Heart right ventricle (tissue), 16 donors: ENCODE results near the gene GPRC5C. TPM values are rescaled to one million over a fixed set of nuclear protein-coding genes. Genes with fewer than 3 reads are reported as not detected.

Source experiments
- ATAC-seq, 8 donors: fragments of 200-7000 bp; cut with Tn5 transposase; one replicate each; pipeline ENCODE4 v1.9.1; 2020; ENCODE audit warnings: mild to moderate bottlenecking in 8 of 8, moderate library complexity in 8 of 8, moderate number of reproducible peaks in 1 of 8
- DNase-seq, 2 donors: peaks; one replicate each; pipeline ENCODE4 v3.0.0-alpha.2; 2020
- H3K27ac ChIP-seq, 10 donors: fragments of 200-600 bp; sonication (generic) in 2 of 10; one replicate each; pipeline versions ENCODE4 v1.5.0 to v1.8.0; 2020 to 2022; ENCODE audit warnings: mild to moderate bottlenecking in 3 of 10
- H3K27me3 ChIP-seq, 7 donors: fragments of 200-600 bp; one replicate each; pipeline ENCODE4 v1.8.0; 2021 to 2022; ENCODE audit warnings: mild to moderate bottlenecking in 2 of 7
- H3K36me3 ChIP-seq, 9 donors: fragments of 200-600 bp; sonication (generic) in 1 of 9; one replicate each; pipeline versions ENCODE4 v1.5.0 to v1.8.0; 2020 to 2022; ENCODE audit warnings: mild to moderate bottlenecking in 2 of 9
- H3K4me1 ChIP-seq, 9 donors: fragments of 200-600 bp; sonication (generic) in 1 of 9; one replicate each; pipeline versions ENCODE4 v1.5.0 to v1.8.0; 2020 to 2022; ENCODE audit warnings: mild to moderate bottlenecking in 4 of 9
- H3K4me3 ChIP-seq, 10 donors: fragments of 200-600 bp; sonication (generic) in 2 of 10; one replicate each; pipeline versions ENCODE4 v1.5.0 to v1.8.0; 2020 to 2022; ENCODE audit warnings: mild to moderate bottlenecking in 7 of 10, moderate library complexity in 2 of 10
- H3K9me3 ChIP-seq, 11 donors: fragments of 200-600 bp in 10 of 11; sonication (generic) in 2 of 11; one replicate each; pipeline versions ENCODE4 v1.5.0 to v1.8.0; 2013 to 2022; ENCODE audit warnings: mild to moderate bottlenecking in 2 of 11, control low read depth in 1 of 11, moderate library complexity in 1 of 11
- WGBS, 2 donors: extraction: QIAGEN DNeasy Blood & Tissue Kit; methylation state at CpG; one replicate each; pipeline ENCODE4 v1.1.7; 2013; ENCODE audit warnings: inconsistent platforms in 1 of 2; 5-methylcytosine and 5-hydroxymethylcytosine counted together
- intact Hi-C, 10 donors: fragments of 100-400 bp; cut with DNase I; formaldehyde crosslinking; loops; one replicate each; pipeline versions ENCODE4 v1.11.1 to v1.14.2; 2022
- long read RNA-seq, 3 donors: library from polyadenylated mRNA; unstranded; transcript quantifications; one replicate each; pipeline ENCODE4 v2.0.0, GENCODE V29; 2020 to 2021
- polyA plus RNA-seq, 2 donors: library from polyadenylated mRNA; stranded (reverse); fragments of 200-250 nt; gene quantifications; one replicate each; pipeline ENCODE4 v1.2.3, GENCODE V29; 2013
- total RNA-seq, 10 donors: library from RNA; stranded (reverse); fragmentation: NEBNext Ultra II Directional in 3 of 10; extraction: Animal tissue kit (Norgen Biotek cat#: 25700) in 3 of 10; gene quantifications; one replicate each; pipeline versions ENCODE4 v1.2.1 to v1.2.4, GENCODE V29; 2021 to 2023
- TF ChIP-seq, protein P1 (sequence below), 9 donors: fragments of 200-600 bp; sonication (generic) in 2 of 9; IDR thresholded peaks; one replicate each; pipeline versions ENCODE4 v1.5.0 to v1.8.0; 2021 to 2022; ENCODE audit warnings: antibody characterized with exemption in 9 of 9, mild to moderate bottlenecking in 5 of 9, moderate library complexity in 1 of 9
- donor health status: Arrhythmogenic right ventricular cardiomyopathy.
- donor health status: ischemic (EF 13 %, LVEDD 7.1; RV severe dilation, severe dysfunction).
- donor health status: healthy with polysubstance abuse.
- donor health status: DM: no; HTN: yes; CAD: no.
- donor health status: DM: no; HTN: no; CAD: no.
- donor health status: ischemic (EF 25% LVEDD 6.9; RV normal size, moderate dysfunction).
- donor health status: ischemic (EF 25% LVEDD 5.7; RV mildly dilated, moderate dysfunction).
- donor health status: healthy.
- donor health status: DM: yes; HTN: yes; CAD: no.
- donor health status: Ischemic cardiomyopathy.
- donor health status: ischemic (EF 35%, LVEDD 5.7; RV mildly dilated, moderate dysfunction).
- donor health status: nonischemic (EF 11% LVEDD 7.7; RV severe dilation, severe dysfunction).
- donor health status: DM: yes; HTN: yes; CAD: no.
- donor health status: PGD.
- donor health status: ischemic (EF 29% LVEDD 5.4; RV normal size, mild dysfunction).
- donor health status: nonischemic (EF 23%, LVEDD 6.1; RV moderate dilation, normal function).

The GPRC5C gene, protein sequence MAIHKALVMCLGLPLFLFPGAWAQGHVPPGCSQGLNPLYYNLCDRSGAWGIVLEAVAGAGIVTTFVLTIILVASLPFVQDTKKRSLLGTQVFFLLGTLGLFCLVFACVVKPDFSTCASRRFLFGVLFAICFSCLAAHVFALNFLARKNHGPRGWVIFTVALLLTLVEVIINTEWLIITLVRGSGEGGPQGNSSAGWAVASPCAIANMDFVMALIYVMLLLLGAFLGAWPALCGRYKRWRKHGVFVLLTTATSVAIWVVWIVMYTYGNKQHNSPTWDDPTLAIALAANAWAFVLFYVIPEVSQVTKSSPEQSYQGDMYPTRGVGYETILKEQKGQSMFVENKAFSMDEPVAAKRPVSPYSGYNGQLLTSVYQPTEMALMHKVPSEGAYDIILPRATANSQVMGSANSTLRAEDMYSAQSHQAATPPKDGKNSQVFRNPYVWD
- total RNA-seq (10 to 100 TPM; 28.0 to 41.0 (median 32.5) TPM), polyA plus RNA-seq (10 to 100 TPM; 29.5 to 38.2 TPM)
- long read RNA-seq, donor 1, transcript GPRC5C-202 (4 exons, 2,988 nt): major isoform, 23 of 51 reads
- long read RNA-seq, donor 1, partial matches to known transcripts: 23 of 51 reads
- long read RNA-seq, donor 1, other reads (novel, unspliced or antisense): 5 of 51 reads
- long read RNA-seq, donor 2, transcript GPRC5C-202 (4 exons, 2,988 nt): major isoform, 20 of 34 reads
- long read RNA-seq, donor 2, partial matches to known transcripts: 10 of 34 reads
- long read RNA-seq, donor 2, other reads (novel, unspliced or antisense): 3 of 34 reads
- long read RNA-seq, donor 3, transcript GPRC5C-202 (4 exons, 2,988 nt): major isoform, 42 of 76 reads
- long read RNA-seq, donor 3, partial matches to known transcripts: 20 of 76 reads
- long read RNA-seq, donor 3, other reads (novel, unspliced or antisense): 13 of 76 reads

DNA sequence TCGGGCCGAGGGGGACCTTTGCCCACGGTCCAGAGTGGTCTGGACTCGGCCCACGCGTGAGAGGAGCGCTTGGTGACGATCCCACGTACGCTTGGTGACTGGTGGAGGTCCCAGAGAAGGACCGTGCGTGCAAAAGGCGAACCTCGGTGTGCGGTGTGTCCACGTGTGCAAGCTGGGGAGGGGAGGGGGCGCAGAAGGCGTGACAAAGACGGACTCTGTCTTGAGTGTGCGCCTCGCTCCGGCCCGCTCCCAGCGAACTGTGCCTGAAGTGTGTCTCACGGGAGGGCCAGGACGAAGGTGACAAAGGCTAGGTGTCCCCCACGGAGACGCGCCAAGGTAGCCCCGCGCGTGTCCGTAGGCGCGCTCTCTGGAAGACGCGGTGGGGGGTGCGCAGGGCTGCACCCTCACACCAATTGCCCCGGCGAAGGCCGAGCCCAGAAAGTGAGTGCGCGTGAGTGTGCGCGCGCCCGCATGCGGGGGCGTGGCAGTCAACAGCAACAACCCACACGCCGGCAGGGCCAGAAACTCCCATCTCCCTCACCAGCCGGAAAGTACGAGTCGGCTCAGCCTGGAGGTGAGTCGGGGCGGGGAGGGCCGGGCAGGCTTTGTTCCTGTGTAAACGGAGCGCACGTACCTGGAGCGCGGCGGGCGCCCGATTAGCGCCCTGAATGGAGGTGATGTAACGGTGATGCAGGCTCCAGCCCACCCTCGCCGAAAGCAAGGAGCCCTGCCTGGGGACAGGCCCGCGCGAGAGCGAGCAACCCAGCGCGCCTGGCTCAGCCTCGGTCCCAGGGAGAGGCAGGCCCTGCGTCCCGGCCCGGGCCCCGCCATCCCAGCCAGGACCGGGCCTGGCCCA is at the start of gene GPRC5C:
Gene GPRC5C (plus strand): TSS at position 521 of the 856 bp plus-strand sequence. CDS start 7,689 bp downstream, outside the sequence.
- ATAC-seq: peak; percentile 42 to 73 (median 70)
- 0 to 1% methylated on average over 72 to 81 of the region's 81 CpGs for WGBS, 2 donors
- intact Hi-C loops: loop anchor here in 1 of 10 donors (2.0 kb wide), 1 partner anchor 25 kb away; no protein-coding TSS in a partner anchor
- H3K4me1 ChIP-seq: peaks cover 4 to 79% (median 42%) of the 10 kb centered on the region in 9 donors
- peak; percentile 75 to 83 for DNase-seq
- peaks cover 0 to 61% (median 0%) of the 10 kb centered on the region in 7 donors for H3K27me3 ChIP-seq
- peak within 1 kb of the TSS; percentile 61 to 83 (median 74) for H3K4me3 ChIP-seq
- no peaks in the 10 kb centered on the region for H3K36me3 ChIP-seq
- peaks cover 0 to under 1% (median 0%) of the 10 kb centered on the region in 11 donors for H3K9me3 ChIP-seq
- TF ChIP-seq, protein P1, sequence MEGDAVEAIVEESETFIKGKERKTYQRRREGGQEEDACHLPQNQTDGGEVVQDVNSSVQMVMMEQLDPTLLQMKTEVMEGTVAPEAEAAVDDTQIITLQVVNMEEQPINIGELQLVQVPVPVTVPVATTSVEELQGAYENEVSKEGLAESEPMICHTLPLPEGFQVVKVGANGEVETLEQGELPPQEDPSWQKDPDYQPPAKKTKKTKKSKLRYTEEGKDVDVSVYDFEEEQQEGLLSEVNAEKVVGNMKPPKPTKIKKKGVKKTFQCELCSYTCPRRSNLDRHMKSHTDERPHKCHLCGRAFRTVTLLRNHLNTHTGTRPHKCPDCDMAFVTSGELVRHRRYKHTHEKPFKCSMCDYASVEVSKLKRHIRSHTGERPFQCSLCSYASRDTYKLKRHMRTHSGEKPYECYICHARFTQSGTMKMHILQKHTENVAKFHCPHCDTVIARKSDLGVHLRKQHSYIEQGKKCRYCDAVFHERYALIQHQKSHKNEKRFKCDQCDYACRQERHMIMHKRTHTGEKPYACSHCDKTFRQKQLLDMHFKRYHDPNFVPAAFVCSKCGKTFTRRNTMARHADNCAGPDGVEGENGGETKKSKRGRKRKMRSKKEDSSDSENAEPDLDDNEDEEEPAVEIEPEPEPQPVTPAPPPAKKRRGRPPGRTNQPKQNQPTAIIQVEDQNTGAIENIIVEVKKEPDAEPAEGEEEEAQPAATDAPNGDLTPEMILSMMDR (IDR thresholded peaks at IDR 0.05): no peak
- peak within 1 kb of the TSS; percentile 83 to 99 (median 96) for H3K27ac ChIP-seq

GRCh38 chr17:74383141-74383540 is 48.7 kb upstream of the GPRC5C start:
- DNase-seq: no peak
- Histone ChIP-seq H3K27ac (no peak overlapping the region), H3K9me3 (no peaks in the 10 kb centered on the region), H3K36me3 (no peaks in the 10 kb centered on the region), H3K4me3 (no peak overlapping the region), H3K4me1 (peaks cover 13 to 42% (median 29%) of the 10 kb centered on the region in 9 donors), H3K27me3 (no peaks in the 10 kb centered on the region)
- TF ChIP-seq, protein P1 (IDR thresholded peaks at IDR 0.05): no peak
- intact Hi-C loops: loop anchor here in 2 of 10 donors (5.0 kb wide), 1 partner anchor 44 kb away; no protein-coding TSS in a partner anchor
- no peak for ATAC-seq
- 88 to 93% methylated on average over 5 of the region's 5 CpGs for WGBS, 2 donors

GRCh38 chr17:74385201-74385600 is 46.7 kb upstream of the GPRC5C start:
- TF ChIP-seq, protein P1 (IDR thresholded peaks at IDR 0.05): no peak
- intact Hi-C loops: loop anchor here in 1 of 10 donors (5.0 kb wide), 1 partner anchor 37 kb away; no protein-coding TSS in a partner anchor
- WGBS, 2 donors: 88 to 93% methylated on average over 3 of the region's 3 CpGs
- Histone ChIP-seq H3K9me3 (no peaks in the 10 kb centered on the region), H3K4me3 (no peak overlapping the region), H3K36me3 (no peaks in the 10 kb centered on the region), H3K27me3 (no peaks in the 10 kb centered on the region), H3K27ac (no peak overlapping the region), H3K4me1 (peaks cover 7 to 29% (median 18%) of the 10 kb centered on the region in 9 donors)
- DNase-seq (no peak), ATAC-seq (no peak)
